IMR-90 (cell line): ENCODE data around the gene EYS. TPM values are rescaled to one million over a fixed set of nuclear protein-coding genes. Genes with fewer than 3 reads are reported as not detected.

Experiments used
- ATAC-seq: fragments of 200-7000 bp; cut with Tn5 transposase; 2 replicates; pipeline ENCODE4 v1.9.1; 2020; ENCODE audit warnings: low read depth, mild to moderate bottlenecking, moderate library complexity
- BruUV-seq: library from RNA; stranded (reverse); fragments of 400-500 nt; replicated peaks from 2 replicates; lab custom pipeline; 2021; lab: Mats Ljungman, UMichigan
- CTCF ChIA-PET: fragments of 300-600 bp; formaldehyde crosslinking; extraction: SDS; loops from one replicate; lab custom pipeline; 2021; ENCODE audit warnings: antibody characterized with exemption; lab: Yijun Ruan, JAX
- POLR2A ChIA-PET: fragments of 300-600 bp; sonication (Branson Sonifier 250); formaldehyde crosslinking; loops from one replicate; lab custom pipeline; 2022; ENCODE audit warnings: antibody characterized with exemption; ENCODE audit not compliant: unreplicated experiment; lab: Charles Lee
- DNase-seq: peaks from one replicate; pipeline ENCODE4 v3.0.0; 2013
- H2AFZ ChIP-seq: replicated peaks from 2 replicates; pipeline ENCODE3; 2013; ENCODE audit warnings: low read length, mild to moderate bottlenecking; ENCODE audit not compliant: poor library complexity
- H2AK5ac ChIP-seq: 2 replicates; pipeline ENCODE4 v1.6.1; 2013; ENCODE audit warnings: low read depth, low read length, inconsistent platforms
- H2AK9ac ChIP-seq: replicated peaks from 2 replicates; pipeline ENCODE3; 2013; ENCODE audit warnings: mild to moderate bottlenecking, low read depth, low read length, moderate library complexity; ENCODE audit not compliant: poor library complexity
- H2BK120ac ChIP-seq: 2 replicates; pipeline ENCODE4 v1.6.1; 2013; ENCODE audit warnings: low read depth, low read length, inconsistent platforms
- H2BK15ac ChIP-seq: 3 replicates; pipeline ENCODE4 v1.6.1; 2013; ENCODE audit warnings: low read depth, low read length, inconsistent platforms
- H2BK20ac ChIP-seq: 2 replicates; pipeline ENCODE4 v1.6.1; 2013; ENCODE audit warnings: low read depth, mild to moderate bottlenecking, inconsistent platforms, low read length, moderate library complexity
- H2BK5ac ChIP-seq: 2 replicates; pipeline ENCODE4 v1.6.1; 2013; ENCODE audit warnings: mild to moderate bottlenecking, low read depth, low read length, inconsistent platforms; ENCODE audit not compliant: poor library complexity, severe bottlenecking
- H3K14ac ChIP-seq: replicated peaks from 2 replicates; pipeline ENCODE4 v1.6.1; 2013; ENCODE audit warnings: low read depth, low read length, inconsistent platforms
- H3K18ac ChIP-seq: 2 replicates; pipeline ENCODE4 v1.6.1; 2013; ENCODE audit warnings: low read depth, low read length, control low read depth
- H3K23ac ChIP-seq: 2 replicates; pipeline ENCODE4 v1.6.1; 2013; ENCODE audit warnings: low read depth, low read length, inconsistent platforms
- H3K27ac ChIP-seq: 2 replicates; pipeline ENCODE4 v1.5.1; 2013; ENCODE audit warnings: mild to moderate bottlenecking, control low read depth, low read length; ENCODE audit not compliant: insufficient read depth
- H3K27me3 ChIP-seq: 2 replicates; pipeline ENCODE4 v1.6.1; 2013; ENCODE audit warnings: low read length; ENCODE audit not compliant: control insufficient read depth, insufficient read depth
- H3K36me3 ChIP-seq: 2 replicates; pipeline ENCODE4 v1.6.1; 2013; ENCODE audit warnings: low read length, mixed read lengths; ENCODE audit not compliant: control insufficient read depth, insufficient read depth
- H3K4ac ChIP-seq: 2 replicates; pipeline ENCODE4 v1.6.1; 2013; ENCODE audit warnings: low read depth, low read length, inconsistent platforms
- H3K4me1 ChIP-seq: 2 replicates; pipeline ENCODE4 v1.6.1; 2013; ENCODE audit warnings: low read length, mixed read lengths; ENCODE audit not compliant: control insufficient read depth, insufficient read depth
- H3K4me2 ChIP-seq: 2 replicates; pipeline ENCODE4 v1.6.1; 2013; ENCODE audit warnings: low read depth, mild to moderate bottlenecking, control low read depth, low read length, moderate library complexity
- H3K4me3 ChIP-seq: 2 replicates; pipeline ENCODE4 v1.5.1; 2013; ENCODE audit warnings: low read depth, mild to moderate bottlenecking, control low read depth, low read length, moderate library complexity; ENCODE audit not compliant: insufficient read depth
- H3K56ac ChIP-seq: 2 replicates; pipeline ENCODE4 v1.6.1; 2013; ENCODE audit warnings: low read length, inconsistent platforms; ENCODE audit not compliant: insufficient read depth; ENCODE audit errors: extremely low read depth
- H3K79me1 ChIP-seq, 2 experiments: 2 replicates each; pipeline ENCODE4 v1.6.1; 2013; ENCODE audit warnings: low read length in 2 of 2, inconsistent platforms in 1 of 2, low read depth in 1 of 2
- H3K9ac ChIP-seq: 2 replicates; pipeline ENCODE4 v1.6.1; 2013; ENCODE audit warnings: low read depth, low read length, control low read depth
- H3K9me1 ChIP-seq: 2 replicates; pipeline ENCODE4 v1.6.1; 2013; ENCODE audit warnings: low read length, inconsistent platforms; ENCODE audit not compliant: insufficient read depth
- H3K9me3 ChIP-seq: 2 replicates; pipeline ENCODE4 v1.6.1; 2013; ENCODE audit warnings: low read length; ENCODE audit not compliant: control insufficient read depth, insufficient read depth
- H4K20me1 ChIP-seq: 2 replicates; pipeline ENCODE4 v1.6.1; 2013; ENCODE audit warnings: low read length, inconsistent platforms; ENCODE audit not compliant: insufficient read depth
- H4K5ac ChIP-seq: 2 replicates; pipeline ENCODE4 v1.6.1; 2013; ENCODE audit warnings: mild to moderate bottlenecking, low read depth, low read length, control low read depth
- H4K8ac ChIP-seq, 2 experiments: 2 replicates each; pipeline ENCODE4 v1.6.1; 2013; ENCODE audit warnings: low read depth in 2 of 2, low read length in 2 of 2, control low read depth in 1 of 2, inconsistent platforms in 1 of 2
- H4K91ac ChIP-seq: 2 replicates; pipeline ENCODE4 v1.6.1; 2013; ENCODE audit warnings: low read depth, low read length, inconsistent platforms; ENCODE audit not compliant: insufficient read depth
- BHLHE40 ChIP-seq: fragments of 150-350 bp; IDR thresholded peaks from 2 replicates; pipeline ENCODE4 v1.6.1; 2016; ENCODE audit warnings: mild to moderate bottlenecking, low read depth, low read length
- CEBPB ChIP-seq: IDR thresholded peaks from 2 replicates; pipeline ENCODE4 v1.6.1; 2012; ENCODE audit warnings: low read depth, low read length, improper control_type of control experiment
- CTCF ChIP-seq: conservative IDR thresholded peaks from 2 replicates; pipeline ENCODE4 v1.5.1; 2012; ENCODE audit warnings: mild to moderate bottlenecking, low read depth, low read length, improper control_type of control experiment
- FOS ChIP-seq: fragments of 150-350 bp; IDR thresholded peaks from 2 replicates; pipeline ENCODE4 v1.6.1; 2016; ENCODE audit warnings: low read depth, low read length
- MXI1 ChIP-seq: IDR thresholded peaks from 2 replicates; pipeline ENCODE4 v1.6.1; 2012; ENCODE audit warnings: low read depth, mild to moderate bottlenecking, low read length, moderate library complexity, borderline replicate concordance
- POLR2A ChIP-seq: IDR thresholded peaks from 2 replicates; pipeline ENCODE4 v1.6.1; 2012; ENCODE audit warnings: mild to moderate bottlenecking, low read depth, low read length
- RCOR1 ChIP-seq: IDR thresholded peaks from 2 replicates; pipeline ENCODE4 v1.6.1; 2012; ENCODE audit warnings: mild to moderate bottlenecking, low read length, improper control_type of control experiment; ENCODE audit not compliant: insufficient replicate concordance
- RFX5 ChIP-seq: IDR thresholded peaks from 2 replicates; pipeline ENCODE4 v1.8.0; 2012; ENCODE audit warnings: low read depth, mild to moderate bottlenecking, low read length, moderate library complexity
- USF2 ChIP-seq: fragments of 150-350 bp; IDR thresholded peaks from 2 replicates; pipeline ENCODE4 v1.6.1; 2017; ENCODE audit warnings: mild to moderate bottlenecking, antibody characterized with exemption, low read length, low read depth
- WGBS, 2 experiments: methylation state at CpG; one replicate each; pipeline versions ENCODE4 v1.1.5 to v1.1.7; 2013; ENCODE audit warnings: missing lambda C conversion rate in 2 of 2; ENCODE audit not compliant: insufficient read length in 1 of 2; ENCODE audit errors: extremely low coverage in 2 of 2; 5-methylcytosine and 5-hydroxymethylcytosine counted together
- dilution Hi-C: fragments of 300-500 bp; cut with HindIII; formaldehyde crosslinking; loops from one replicate; pipeline ENCODE4 v1.14.3; 2018; ENCODE audit warnings: low sequenced_read_pairs; ENCODE audit not compliant: unreplicated experiment
- in situ Hi-C: fragments of 300-500 bp; cut with MboI; formaldehyde crosslinking; loops from 3 replicates; pipeline ENCODE4 v1.14.3; 2019; ENCODE audit warnings: low sequenced_read_pairs, inconsistent platforms, mixed read lengths
- intact Hi-C: fragments of 100-400 bp; cut with micrococcal nuclease; formaldehyde crosslinking; loops from 2 replicates; pipeline ENCODE4 v1.10.0; 2022
- polyA plus RNA-seq, 3 experiments: library from polyadenylated mRNA; depleted of rRNA; stranded (reverse); fragments of >200 nt; gene quantifications; 2 replicates each; pipeline ENCODE4 v1.2.3, GENCODE V29; 2012; ENCODE audit warnings: low replicate concordance in 1 of 3
- total RNA-seq: library from RNA; depleted of rRNA; stranded (reverse); fragments of >200 nt; gene quantifications from 2 replicates; pipeline ENCODE4 v1.2.3, GENCODE V29; 2012

The EYS gene
- total and polyA plus RNA-seq, 2 of the 4 experiments (the other 2 are of a cell fraction) = under 0.01 TPM; not detected in 1

- Histone ChIP-seq H2BK120ac (no peak overlapping the region), H3K18ac (no peak overlapping the region), H3K4me1 (no peaks in the 10 kb centered on the region), H4K5ac (no peak overlapping the region), H4K8ac (no peak overlapping the region), H3K14ac (no peak overlapping the region), H3K56ac (no peak overlapping the region), H3K23ac (no peak overlapping the region), H4K20me1 (no peaks in the 10 kb centered on the region), H3K79me1 (no peaks in the 10 kb centered on the region), H2BK20ac (no peak overlapping the region), H3K36me3 (no peaks in the 10 kb centered on the region), H3K4me3 (no peak overlapping the region), H3K4me2 (no peak overlapping the region), H2BK5ac (no peak overlapping the region), H4K91ac (no peak overlapping the region), H3K9me1 (no peaks in the 10 kb centered on the region), H3K27ac (no peak overlapping the region), H2AFZ (no peak overlapping the region), H2BK15ac (no peak overlapping the region), H3K9ac (no peak overlapping the region), H2AK5ac (no peak overlapping the region), H3K27me3 (no peaks in the 10 kb centered on the region), H2AK9ac (no peak overlapping the region), H3K9me3 (no peaks in the 10 kb centered on the region; the same call in 1 of the 2 replicates), H3K4ac (no peak overlapping the region)
- ChIA-PET POLR2A (no interaction called here), CTCF (no interaction called here)
- in situ Hi-C loops = no loop called here
- no TSS peak for BruUV-seq
- DNase-seq (peak; percentile 1), ATAC-seq (peak; percentile 79)
- dilution Hi-C loops = no loop called here
- no peak for TF ChIP-seq RFX5
- TF ChIP-seq FOS = no peak
- TF ChIP-seq BHLHE40 = no peak
- TF ChIP-seq POLR2A = no peak
- no peak for TF ChIP-seq CEBPB
- TF ChIP-seq MXI1 = no peak
- no peak for TF ChIP-seq RCOR1
- TF ChIP-seq USF2 = no peak
- no peak for TF ChIP-seq CTCF
- WGBS, 2 experiments = 40% methylated on average over 1 of the region's 3 CpGs; no CpG with 5 or more reads in 1 of the 2 experiments
- intact Hi-C loops = no loop called here
Observed at GRCh38 chr6:65199683-65200082, 507.3 kb downstream of the EYS start.
